Tibial nerve (tissue), 4 donors: ENCODE data around the gene GMDS. TPM values are rescaled to one million over a fixed set of nuclear protein-coding genes. Genes with fewer than 3 reads are reported as not detected.

Experiments
- DNase-seq, 2 donors: peaks; one replicate each; pipeline ENCODE4 v3.0.0-alpha.2; 2019; ENCODE audit warnings: low spot score in 2 of 2
- H3K27ac ChIP-seq, 4 donors: fragments of 200-600 bp; sonication (generic) in 3 of 4; one replicate each; pipeline ENCODE4 v1.5.1; 2017 to 2019; ENCODE audit warnings: mild to moderate bottlenecking in 1 of 4
- H3K27me3 ChIP-seq, 2 donors: fragments of 200-600 bp; sonication (generic) in 1 of 2; one replicate each; pipeline versions ENCODE4 v1.5.1 to v1.6.0; 2017 to 2019
- H3K36me3 ChIP-seq, 3 donors: fragments of 200-600 bp; sonication (generic); one replicate each; pipeline ENCODE4 v1.5.1; 2018 to 2019
- H3K4me1 ChIP-seq, 4 donors: fragments of 200-600 bp; sonication (generic) in 3 of 4; one replicate each; pipeline ENCODE4 v1.5.1; 2017 to 2019
- H3K4me3 ChIP-seq, 4 donors: fragments of 200-600 bp; sonication (generic) in 3 of 4; one replicate each; pipeline ENCODE4 v1.5.1; 2017 to 2019; ENCODE audit warnings: mild to moderate bottlenecking in 1 of 4, moderate library complexity in 1 of 4
- H3K9me3 ChIP-seq, 4 donors: fragments of 200-600 bp; sonication (generic) in 3 of 4; one replicate each; pipeline ENCODE4 v1.5.1; 2017 to 2019
- EP300 ChIP-seq, 2 donors: sonication (generic); formaldehyde crosslinking; IDR thresholded peaks; one replicate each; pipeline ENCODE4 v1.6.1; 2017; ENCODE audit warnings: antibody characterized with exemption in 2 of 2, mild to moderate bottlenecking in 1 of 2
- POLR2A ChIP-seq, 2 donors: fragments of 450-650 bp; IDR thresholded peaks; one replicate each; pipeline ENCODE4 v1.6.1; 2017; ENCODE audit warnings: antibody characterized with exemption in 2 of 2, mild to moderate bottlenecking in 2 of 2, moderate library complexity in 2 of 2
- WGBS, 2 donors: methylation state at CpG; one replicate each; pipeline ENCODE4 v1.1.5; 2018; 5-methylcytosine and 5-hydroxymethylcytosine counted together
- total RNA-seq, 4 donors: library from RNA; depleted of rRNA; stranded (reverse); fragments of >200 nt; gene quantifications; one replicate each; pipeline ENCODE4 v1.1.0, GENCODE V29; 2016
- TF ChIP-seq, protein P1 (sequence below), 5 experiments: fragments of 200-600 bp in 3 of 5; fragments of 450-650 bp in 2 of 5; sonication (generic) in 3 of 5; IDR thresholded peaks; one replicate each; pipeline ENCODE4 v1.5.1; 2016 to 2019; ENCODE audit warnings: antibody characterized with exemption in 5 of 5, mild to moderate bottlenecking in 3 of 5, moderate library complexity in 2 of 5

Gene GMDS
- total RNA-seq, 4 donors from 2014 or later = 14.9 to 46.5 (median 32.8) TPM

DNA sequence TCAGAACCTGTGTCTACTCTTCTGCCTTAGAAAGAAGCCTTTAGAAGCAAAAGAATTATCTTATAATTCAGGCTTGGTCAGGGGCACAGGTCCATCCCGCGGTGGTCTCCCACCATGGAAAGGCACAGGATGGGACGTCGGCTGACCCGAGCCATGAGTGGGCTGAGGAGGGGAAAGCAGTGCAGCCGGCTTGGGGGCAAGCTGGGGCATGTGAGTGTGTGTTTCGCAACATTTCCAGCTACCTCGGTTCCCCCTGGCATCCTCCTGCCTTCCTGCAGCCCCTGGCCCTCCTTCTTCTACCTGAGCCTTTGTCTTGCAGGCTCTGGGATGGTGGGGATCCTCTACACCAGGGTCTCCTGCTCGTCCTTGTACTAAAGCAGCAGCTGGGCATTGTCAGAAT, 664.8 kb downstream of the GMDS start:
- H3K27ac ChIP-seq = no peak overlapping the region
- H3K36me3 ChIP-seq = no peaks in the 10 kb centered on the region
- WGBS, 2 donors = 81 to 88% methylated on average over 9 of the region's 9 CpGs
- no peaks in the 10 kb centered on the region for H3K27me3 ChIP-seq
- no peaks in the 10 kb centered on the region for H3K9me3 ChIP-seq
- TF ChIP-seq, protein P1, sequence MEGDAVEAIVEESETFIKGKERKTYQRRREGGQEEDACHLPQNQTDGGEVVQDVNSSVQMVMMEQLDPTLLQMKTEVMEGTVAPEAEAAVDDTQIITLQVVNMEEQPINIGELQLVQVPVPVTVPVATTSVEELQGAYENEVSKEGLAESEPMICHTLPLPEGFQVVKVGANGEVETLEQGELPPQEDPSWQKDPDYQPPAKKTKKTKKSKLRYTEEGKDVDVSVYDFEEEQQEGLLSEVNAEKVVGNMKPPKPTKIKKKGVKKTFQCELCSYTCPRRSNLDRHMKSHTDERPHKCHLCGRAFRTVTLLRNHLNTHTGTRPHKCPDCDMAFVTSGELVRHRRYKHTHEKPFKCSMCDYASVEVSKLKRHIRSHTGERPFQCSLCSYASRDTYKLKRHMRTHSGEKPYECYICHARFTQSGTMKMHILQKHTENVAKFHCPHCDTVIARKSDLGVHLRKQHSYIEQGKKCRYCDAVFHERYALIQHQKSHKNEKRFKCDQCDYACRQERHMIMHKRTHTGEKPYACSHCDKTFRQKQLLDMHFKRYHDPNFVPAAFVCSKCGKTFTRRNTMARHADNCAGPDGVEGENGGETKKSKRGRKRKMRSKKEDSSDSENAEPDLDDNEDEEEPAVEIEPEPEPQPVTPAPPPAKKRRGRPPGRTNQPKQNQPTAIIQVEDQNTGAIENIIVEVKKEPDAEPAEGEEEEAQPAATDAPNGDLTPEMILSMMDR (IDR thresholded peaks at IDR 0.05) = no peak
- no peak for TF ChIP-seq EP300 (IDR thresholded peaks at IDR 0.05)
- no peak for TF ChIP-seq POLR2A (IDR thresholded peaks at IDR 0.05)
- DNase-seq = no peak
- H3K4me3 ChIP-seq = no peak overlapping the region
- H3K4me1 ChIP-seq = peaks cover 0 to 11% (median 3%) of the 10 kb centered on the region in 4 donors

DNA sequence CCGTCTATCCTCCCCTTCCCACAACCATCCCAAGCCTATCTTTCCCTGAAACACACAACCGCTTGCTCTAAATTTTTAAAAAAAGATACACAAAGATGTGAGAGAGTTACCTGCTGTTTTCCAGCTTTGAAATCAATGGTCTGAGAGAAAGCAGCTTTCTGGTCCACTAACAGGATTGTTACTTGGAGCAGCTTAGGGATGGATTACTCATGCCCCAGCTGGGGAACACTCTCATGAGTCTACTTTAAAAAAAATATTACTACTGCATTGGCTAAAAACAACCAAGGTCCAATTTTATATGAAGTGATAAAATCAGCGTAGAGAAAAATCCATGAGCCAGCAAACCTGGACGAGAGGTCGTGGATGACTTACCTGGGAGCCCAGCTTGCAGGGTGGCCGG, 665.3 kb downstream of the GMDS start:
- peaks cover 0 to 15% (median 6%) of the 10 kb centered on the region in 4 donors for H3K4me1 ChIP-seq
- no peak overlapping the region for H3K4me3 ChIP-seq
- no peaks in the 10 kb centered on the region for H3K36me3 ChIP-seq
- no peaks in the 10 kb centered on the region for H3K9me3 ChIP-seq
- DNase-seq = no peak
- no peaks in the 10 kb centered on the region for H3K27me3 ChIP-seq
- TF ChIP-seq, protein P1 (IDR thresholded peaks at IDR 0.05) = no peak
- TF ChIP-seq POLR2A (IDR thresholded peaks at IDR 0.05) = no peak
- no peak for TF ChIP-seq EP300 (IDR thresholded peaks at IDR 0.05)
- no peak overlapping the region for H3K27ac ChIP-seq
- 92 to 94% methylated on average over 6 of the region's 6 CpGs for whole genome bisulfite sequencing, 2 donors

DNA sequence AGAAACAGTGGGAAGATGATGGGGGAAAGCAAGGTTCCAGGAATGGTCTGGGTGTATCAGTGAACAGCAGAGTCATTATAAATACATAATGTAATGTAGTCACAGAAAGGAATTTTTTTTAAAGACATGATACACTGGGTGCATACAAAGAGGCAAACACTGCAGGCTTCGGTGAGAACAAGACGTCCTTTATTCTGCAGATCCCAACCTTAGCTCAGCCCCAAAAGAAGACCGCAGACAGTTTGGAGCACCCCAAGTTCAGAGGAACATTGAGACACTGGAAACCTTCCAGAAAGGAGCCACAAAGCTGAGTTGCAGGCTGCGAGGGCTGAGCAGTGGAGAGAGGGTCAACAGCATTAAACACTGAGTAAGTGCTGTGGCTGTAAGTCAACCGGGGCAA, 666.3 kb downstream of the GMDS start:
- no peaks in the 10 kb centered on the region for H3K9me3 ChIP-seq
- WGBS, 2 donors = 45 to 57% methylated on average over 5 of the region's 5 CpGs
- no peak for DNase-seq
- no peak overlapping the region for H3K27ac ChIP-seq
- H3K27me3 ChIP-seq = no peaks in the 10 kb centered on the region
- peaks cover 0 to 26% (median 8%) of the 10 kb centered on the region in 4 donors for H3K4me1 ChIP-seq
- TF ChIP-seq, protein P1 (IDR thresholded peaks at IDR 0.05) = no peak
- TF ChIP-seq POLR2A (IDR thresholded peaks at IDR 0.05) = no peak
- TF ChIP-seq EP300 (IDR thresholded peaks at IDR 0.05) = no peak
- no peaks in the 10 kb centered on the region for H3K36me3 ChIP-seq
- no peak overlapping the region for H3K4me3 ChIP-seq

DNA sequence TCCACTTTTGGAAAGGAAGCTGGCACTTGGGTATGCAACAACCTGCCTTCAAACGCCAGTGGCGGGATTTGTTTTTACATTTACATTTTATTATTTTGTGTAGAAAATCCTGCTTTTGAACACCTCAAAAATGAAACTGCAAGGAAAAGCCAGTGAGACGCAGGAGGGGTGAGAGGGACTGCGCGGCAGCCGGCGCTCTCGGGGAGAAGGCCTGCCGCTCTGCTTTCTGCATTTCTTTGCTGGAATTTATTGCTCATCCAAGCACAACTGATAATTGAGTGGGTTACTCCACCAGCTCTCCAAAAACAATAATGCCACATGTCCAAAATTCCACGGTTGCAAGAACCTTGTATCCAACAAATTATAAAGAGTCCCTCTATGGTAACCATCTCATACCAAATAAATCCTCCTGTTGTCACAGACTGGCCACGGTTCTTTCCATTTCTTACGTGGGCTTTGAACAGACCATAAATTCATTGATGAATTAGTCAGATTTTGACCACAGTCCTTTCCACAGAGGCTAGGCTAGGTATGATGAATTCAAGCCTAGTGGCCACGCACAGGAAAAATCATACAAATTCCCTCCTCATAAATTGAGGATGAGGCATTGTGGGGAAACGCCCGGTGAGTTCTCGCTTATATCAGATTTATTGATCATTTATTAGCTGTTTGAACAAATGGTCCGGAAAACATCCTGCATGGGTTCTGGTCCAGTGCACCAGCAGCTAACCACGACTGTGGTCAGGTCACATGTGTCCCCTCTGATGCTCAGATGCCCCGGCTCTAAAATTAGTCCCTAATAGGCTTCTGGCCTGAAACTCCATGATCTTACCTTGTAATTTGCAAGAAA, 667.3 kb downstream of the GMDS start:
- Histone ChIP-seq H3K4me1 (peaks cover 0 to 32% (median 8%) of the 10 kb centered on the region in 4 donors), H3K4me3 (no peak overlapping the region), H3K9me3 (no peaks in the 10 kb centered on the region), H3K27me3 (no peaks in the 10 kb centered on the region), H3K36me3 (no peaks in the 10 kb centered on the region), H3K27ac (no peak overlapping the region)
- 89% methylated on average over 19 of the region's 19 CpGs for WGBS, 2 donors
- TF ChIP-seq POLR2A (IDR thresholded peaks at IDR 0.05) (no peak), EP300 (IDR thresholded peaks at IDR 0.05) (no peak)
- TF ChIP-seq, protein P1 (IDR thresholded peaks at IDR 0.05) = no peak
- DNase-seq = no peak

DNA sequence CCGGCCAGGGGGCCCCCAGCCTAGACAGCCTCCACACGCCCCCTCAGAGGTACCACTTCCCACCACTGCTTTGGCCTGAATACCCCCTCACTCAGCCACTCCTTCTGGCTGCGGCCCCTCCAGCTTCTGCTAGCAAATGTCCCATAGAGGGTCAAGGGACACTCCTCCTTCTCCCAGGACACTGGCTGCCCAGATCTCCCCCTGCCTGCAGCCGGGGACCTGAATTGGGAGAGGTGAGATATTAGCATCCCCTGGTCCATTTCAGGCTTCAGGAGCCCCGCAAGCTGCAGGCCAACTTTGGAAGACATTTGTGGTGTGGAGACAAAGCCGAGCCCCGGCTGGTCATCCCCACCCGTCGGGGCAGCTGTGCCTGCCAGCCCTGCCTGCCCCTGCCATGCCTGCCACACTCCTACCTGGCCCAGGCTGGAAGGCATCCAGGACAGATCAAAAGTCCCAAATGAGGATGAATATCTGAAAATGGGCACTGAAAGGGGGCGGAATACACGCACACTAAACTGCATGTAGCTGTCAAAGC, 668.2 kb downstream of the GMDS start:
- 97% methylated on average over 11 of the region's 11 CpGs for WGBS, 2 donors
- H3K27me3 ChIP-seq = no peaks in the 10 kb centered on the region
- peaks cover 0 to 32% (median 8%) of the 10 kb centered on the region in 4 donors for H3K4me1 ChIP-seq

More for the DNA sequence above, 668.2 kb downstream of the GMDS start:
- no peak for TF ChIP-seq POLR2A (IDR thresholded peaks at IDR 0.05)
- TF ChIP-seq, protein P1 (IDR thresholded peaks at IDR 0.05) = no peak
- no peak for TF ChIP-seq EP300 (IDR thresholded peaks at IDR 0.05)
- H3K27ac ChIP-seq = no peak overlapping the region
- DNase-seq = no peak
- peaks cover 0 to 1% (median 0%) of the 10 kb centered on the region in 4 donors for H3K9me3 ChIP-seq
- no peak overlapping the region for H3K4me3 ChIP-seq
- H3K36me3 ChIP-seq = no peaks in the 10 kb centered on the region
